Heart left ventricle (tissue), 13 donors: ENCODE results near the gene CCNE1.

Experiments
- CTCF ChIP-seq, 12 donors: fragments of 200-600 bp; sonication (generic) in 4 of 12; IDR thresholded peaks; one replicate each; pipeline versions ENCODE4 v1.5.0 to v1.8.0; 2018 to 2022; ENCODE audit warnings: antibody characterized with exemption in 12 of 12, mild to moderate bottlenecking in 5 of 12
- POLR2A ChIP-seq, 2 donors: fragments of 450-650 bp; IDR thresholded peaks; one replicate each; pipeline ENCODE4 v1.6.1; 2017; ENCODE audit warnings: antibody characterized with exemption in 2 of 2, mild to moderate bottlenecking in 2 of 2, moderate library complexity in 2 of 2
- donor health status: ischemic (EF 13 %, LVEDD 7.1; RV severe dilation, severe dysfunction).
- donor health status: DM: no; HTN: yes; CAD: no.
- donor health status: DM: no; HTN: no; CAD: no.
- donor health status: ischemic (EF 25% LVEDD 6.9; RV normal size, moderate dysfunction).
- donor health status: ischemic (EF 25% LVEDD 5.7; RV mildly dilated, moderate dysfunction).
- donor health status: ischemic (EF 35%, LVEDD 5.7; RV mildly dilated, moderate dysfunction).
- donor health status: nonischemic (EF 11% LVEDD 7.7; RV severe dilation, severe dysfunction).
- donor health status: DM: yes; HTN: yes; CAD: no.
- donor health status: PGD.
- donor health status: ischemic (EF 29% LVEDD 5.4; RV normal size, mild dysfunction).
- donor health status: nonischemic (EF 23%, LVEDD 6.1; RV moderate dilation, normal function).

- TF ChIP-seq CTCF (IDR thresholded peaks at IDR 0.05) (no peak), POLR2A (IDR thresholded peaks at IDR 0.05) (no peak)
Observed at GRCh38 chr19:29777781-29778309, 33.9 kb upstream of the CCNE1 start.
